NCI-H2196 (cell line): ENCODE measurements around the gene ABCB9.

ENCODE experiments used
- DNase-seq: peaks from one replicate; lab custom pipeline; 2025; ENCODE audit not compliant: unreplicated experiment; lab: John Stamatoyannopoulos, UW

ABCB9 gene

GRCh38 chr12:122982963-122983788 is 16.9 kb upstream of the ABCB9 start:
- DNase-seq: no peak

- DNase-seq: no peak
Measured at GRCh38 chr12:122982477-122982815, 16.2 kb upstream of the ABCB9 start.

GRCh38 chr12:122981587-122982476 is 15.6 kb upstream of the ABCB9 start:
- no peak for DNase-seq

- DNase-seq: no peak
Measured at GRCh38 chr12:122981036-122981471, 14.8 kb upstream of the ABCB9 start.

DNA sequence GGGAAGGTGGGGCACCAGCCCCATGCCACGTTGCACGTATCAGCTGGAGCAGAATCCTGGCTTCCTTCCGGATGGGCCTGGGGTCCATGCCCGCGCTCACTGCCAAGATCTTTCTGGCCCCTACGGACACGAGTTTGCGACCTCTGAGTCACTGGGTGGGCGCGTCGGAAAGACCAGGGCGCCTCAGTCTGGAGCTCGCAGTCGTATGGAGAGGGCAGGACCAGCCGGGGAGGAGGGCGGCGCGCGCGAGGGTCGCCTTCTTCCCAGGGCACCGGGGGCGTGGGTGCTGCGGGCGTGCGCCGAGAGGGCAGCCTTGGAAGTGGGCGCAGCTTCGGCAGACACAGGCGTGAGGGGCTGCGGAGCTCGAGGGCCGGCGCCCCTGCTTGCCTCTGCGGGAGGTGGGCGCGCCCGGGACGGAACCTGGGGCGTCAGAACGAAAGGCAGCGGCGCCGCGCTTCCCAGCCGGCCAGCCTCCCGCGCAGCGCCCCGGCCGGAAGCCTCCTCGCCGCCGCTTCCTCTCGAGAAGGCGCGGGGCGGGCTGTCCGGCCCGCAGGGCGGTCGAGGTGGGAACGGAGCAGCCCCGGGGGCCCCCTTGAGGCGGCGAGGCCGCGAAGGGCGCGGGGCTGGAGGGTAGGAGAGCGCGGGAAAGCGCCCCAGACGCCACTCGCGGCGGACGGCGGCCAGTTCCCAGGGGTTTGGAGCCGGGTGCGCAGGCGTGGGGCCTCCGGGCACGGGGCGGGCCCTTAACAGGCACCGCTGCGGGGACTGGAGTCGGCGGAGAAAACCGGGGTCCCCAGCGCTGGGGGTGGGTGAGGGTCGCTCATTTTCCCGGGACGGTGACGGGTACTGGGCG is 14.1 kb upstream of the ABCB9 start, which contains the start of gene ARL6IP4:
Gene ARL6IP4 (plus strand): TSS at position 499 of the 853 bp plus-strand sequence. CDS start 459 bp downstream, outside the sequence.
- peak; percentile 68 for DNase-seq

GRCh38 chr12:122979908-122980182 is 13.6 kb upstream of the ABCB9 start:
- DNase-seq: no peak

GRCh38 chr12:122979001-122979907 is 13.0 kb upstream of the ABCB9 start:
- DNase-seq: no peak

DNA sequence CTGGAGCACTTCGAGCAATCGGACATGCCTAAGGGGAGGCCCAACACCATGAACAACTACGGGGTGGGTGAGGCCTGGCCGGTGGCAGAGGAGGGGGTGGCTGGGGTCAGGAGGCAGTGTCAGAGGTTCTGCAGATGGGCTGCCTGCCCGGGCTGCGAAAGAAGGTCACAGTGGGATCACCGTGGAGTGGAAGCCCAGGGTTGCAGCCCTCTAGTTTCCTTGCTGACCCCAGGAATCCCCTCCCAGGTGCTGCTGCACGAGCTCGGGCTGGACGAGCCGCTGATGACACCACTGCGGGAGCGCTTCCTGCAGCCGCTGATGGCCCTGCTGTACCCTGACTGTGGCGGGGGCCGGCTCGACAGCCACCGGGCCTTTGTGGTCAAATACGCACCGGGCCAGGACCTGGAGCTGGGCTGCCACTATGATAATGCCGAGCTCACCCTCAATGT is 12.3 kb upstream of the ABCB9 start:
- no peak for DNase-seq

- DNase-seq: no peak
Measured at GRCh38 chr12:122977655-122978392, 11.6 kb upstream of the ABCB9 start.

DNA sequence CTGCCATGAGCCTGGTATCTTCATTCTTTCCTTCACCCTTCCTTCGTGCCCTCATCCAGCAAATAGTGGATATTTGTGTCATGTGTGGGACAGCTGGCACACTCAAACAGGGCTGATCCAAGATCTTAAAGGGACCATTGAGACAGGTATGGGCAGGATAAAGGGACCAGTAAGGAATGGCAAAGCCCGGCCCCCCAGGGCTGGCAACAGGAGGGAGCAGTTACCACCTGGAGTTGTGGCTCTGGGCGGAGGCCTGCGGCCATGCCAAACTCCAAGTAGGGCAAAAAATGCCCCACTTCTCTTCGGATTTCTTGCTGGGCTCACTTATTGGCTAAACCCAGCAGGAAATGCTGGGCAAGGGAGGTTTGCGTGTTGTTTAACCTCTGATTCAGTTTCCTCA is 10.9 kb upstream of the ABCB9 start:
- no peak for DNase-seq

DNA sequence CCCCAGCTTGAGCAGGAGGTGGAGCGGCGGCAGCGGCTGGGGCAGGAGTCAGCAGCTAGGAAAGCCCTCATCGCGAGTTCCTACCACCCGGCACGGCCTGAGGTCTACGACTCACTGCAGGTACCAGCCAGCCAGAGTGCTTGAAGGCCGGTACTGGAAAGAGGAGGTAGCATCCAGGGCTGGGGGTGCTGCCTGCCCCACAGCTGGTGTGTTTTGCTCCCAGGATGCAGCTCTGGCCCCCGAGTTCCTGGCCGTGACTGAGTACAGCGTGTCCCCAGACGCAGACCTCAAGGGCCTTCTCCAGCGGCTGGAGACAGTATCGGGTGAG is 10.3 kb upstream of the ABCB9 start:
- DNase-seq: no peak

- DNase-seq: no peak
Measured at GRCh38 chr12:122975790-122976647, 9.8 kb upstream of the ABCB9 start.

GRCh38 chr12:122974892-122975789 is 8.9 kb upstream of the ABCB9 start, which contains the start of gene OGFOD2:
Gene OGFOD2, plus strand, starts transcription at chr12:122975244. Its CDS starts 8 bp downstream, at chr12:122975252.
- peak; percentile 94 for DNase-seq

GRCh38 chr12:122974274-122974891 is 8.1 kb upstream of the ABCB9 start:
- DNase-seq: peak; percentile 98

- DNase-seq: peak; percentile 29
Measured at GRCh38 chr12:122969676-122970075, 3.4 kb upstream of the ABCB9 start.

DNA sequence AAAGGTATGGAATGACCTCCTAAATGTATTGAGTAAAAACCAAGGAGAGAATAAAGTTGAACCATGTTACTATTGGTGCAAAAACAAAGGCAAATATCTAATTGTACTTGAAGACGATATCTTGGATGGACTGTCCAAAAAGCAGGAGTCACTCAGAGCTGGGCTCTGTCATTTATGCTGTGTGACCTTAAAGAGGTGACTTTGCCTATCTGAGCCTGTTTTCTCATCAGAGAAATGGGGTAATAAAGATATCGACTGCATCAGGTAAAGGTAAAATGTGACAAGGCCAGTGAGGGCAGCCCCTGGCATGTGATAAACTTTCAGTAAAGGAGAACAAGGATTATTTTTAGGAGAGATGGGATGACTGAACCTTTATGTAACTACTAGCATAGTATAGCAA is 1.8 kb upstream of the ABCB9 start:
- DNase-seq: no peak
